GM21381 (cell line): ENCODE data around the gene COPB1.
A peak's percentile ranks its signal among the peaks of the same experiment; 100 is the strongest.

Source experiments
- ATAC-seq: cut with Tn5 transposase; IDR thresholded peaks from one replicate; pipeline ENCODE4 v1.9.1; 2021; ENCODE audit warnings: mild to moderate bottlenecking, moderate library complexity; ENCODE audit not compliant: unreplicated experiment

The COPB1 gene

GRCh38 chr11:14443638-14444037 lies 56.0 kb downstream of the COPB1 start:
- no peak for ATAC-seq

- ATAC-seq: no peak
Observed at GRCh38 chr11:14435717-14436512, 63.7 kb downstream of the COPB1 start.

GRCh38 chr11:14425621-14426020 lies 74.0 kb downstream of the COPB1 start:
- ATAC-seq: no peak

- no peak for ATAC-seq
Observed at GRCh38 chr11:14424096-14424495, 75.5 kb downstream of the COPB1 start.

- ATAC-seq: no peak
Observed at GRCh38 chr11:14423633-14424032, 76.0 kb downstream of the COPB1 start.

GRCh38 chr11:14422814-14423182 lies 76.8 kb downstream of the COPB1 start:
- ATAC-seq: no peak

GRCh38 chr11:14422052-14422813 lies 77.4 kb downstream of the COPB1 start:
- no peak for ATAC-seq

- ATAC-seq: no peak
Observed at GRCh38 chr11:14420223-14420622, 79.4 kb downstream of the COPB1 start.

- ATAC-seq: no peak
Observed at GRCh38 chr11:14418801-14419417, 80.7 kb downstream of the COPB1 start.

- ATAC-seq: no peak
Observed at GRCh38 chr11:14417617-14418374, 81.8 kb downstream of the COPB1 start.

- ATAC-seq: no peak
Observed at GRCh38 chr11:14417186-14417585, 82.4 kb downstream of the COPB1 start.

GRCh38 chr11:14414470-14415461 lies 84.8 kb downstream of the COPB1 start:
- ATAC-seq: peak; percentile 62

- no peak for ATAC-seq
Observed at GRCh38 chr11:14413307-14414069, 86.1 kb downstream of the COPB1 start.

GRCh38 chr11:14411818-14412217 lies 87.8 kb downstream of the COPB1 start:
- no peak for ATAC-seq

GRCh38 chr11:14409891-14410290 lies 89.7 kb downstream of the COPB1 start:
- no peak for ATAC-seq

- ATAC-seq: no peak
Observed at GRCh38 chr11:14408612-14409011, 91.0 kb downstream of the COPB1 start.
